GM18517 (cell line): ENCODE measurements around the gene SPINK6.

Experiments
- ATAC-seq: cut with Tn5 transposase; IDR thresholded peaks from one replicate; pipeline ENCODE4 v1.9.1; 2021; ENCODE audit warnings: mild to moderate bottlenecking, moderate library complexity; ENCODE audit not compliant: unreplicated experiment

SPINK6 gene

DNA sequence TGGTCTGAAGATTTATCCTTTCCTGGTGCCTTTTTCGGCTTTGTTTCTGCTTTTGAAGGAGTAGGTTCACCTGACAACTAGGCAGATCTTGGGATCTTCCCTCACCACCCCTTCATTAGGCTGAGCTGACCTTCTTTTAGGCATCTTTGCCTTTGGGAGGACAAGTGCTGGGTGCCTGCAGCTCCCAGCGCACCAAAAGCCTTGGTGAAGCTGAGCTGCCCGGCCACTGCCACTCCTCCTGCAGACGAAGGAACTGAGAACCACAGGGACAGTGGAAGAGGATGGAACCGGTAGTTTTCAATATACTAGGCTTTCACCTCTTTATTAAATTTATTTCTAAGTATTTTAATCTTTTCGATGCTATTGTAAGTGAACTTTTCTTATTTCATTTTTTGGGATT, 18.7 kb downstream of the SPINK6 start:
- ATAC-seq, result no peak

DNA sequence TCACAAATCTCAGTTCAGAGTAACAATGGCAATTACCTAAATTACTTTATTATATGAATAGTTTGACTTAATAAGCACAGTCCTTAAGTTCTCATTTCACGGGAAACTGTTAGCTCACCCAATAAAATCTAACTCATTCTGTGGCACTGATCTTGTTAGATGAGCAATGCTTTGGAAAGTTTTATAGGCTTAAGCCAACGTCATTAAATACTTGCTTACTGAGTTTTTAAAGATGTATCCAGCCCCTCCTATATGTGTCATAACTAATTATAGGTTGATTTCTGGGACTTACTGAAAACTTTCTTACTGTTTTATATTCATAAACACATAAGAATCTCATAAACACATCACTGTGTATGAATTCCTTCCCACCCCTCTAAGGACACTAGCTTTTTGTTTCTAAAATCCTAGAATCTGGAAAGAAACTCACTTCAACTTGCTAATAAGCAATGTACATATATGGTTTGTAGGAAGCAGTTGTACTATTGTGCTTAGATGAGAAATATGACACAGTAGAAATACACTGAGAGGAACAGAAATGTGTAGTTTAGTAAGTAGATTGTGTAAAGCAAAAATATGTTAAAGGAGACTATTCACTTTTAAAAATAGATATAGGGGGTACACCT, 21.4 kb downstream of the SPINK6 start:
- ATAC-seq, result no peak

DNA sequence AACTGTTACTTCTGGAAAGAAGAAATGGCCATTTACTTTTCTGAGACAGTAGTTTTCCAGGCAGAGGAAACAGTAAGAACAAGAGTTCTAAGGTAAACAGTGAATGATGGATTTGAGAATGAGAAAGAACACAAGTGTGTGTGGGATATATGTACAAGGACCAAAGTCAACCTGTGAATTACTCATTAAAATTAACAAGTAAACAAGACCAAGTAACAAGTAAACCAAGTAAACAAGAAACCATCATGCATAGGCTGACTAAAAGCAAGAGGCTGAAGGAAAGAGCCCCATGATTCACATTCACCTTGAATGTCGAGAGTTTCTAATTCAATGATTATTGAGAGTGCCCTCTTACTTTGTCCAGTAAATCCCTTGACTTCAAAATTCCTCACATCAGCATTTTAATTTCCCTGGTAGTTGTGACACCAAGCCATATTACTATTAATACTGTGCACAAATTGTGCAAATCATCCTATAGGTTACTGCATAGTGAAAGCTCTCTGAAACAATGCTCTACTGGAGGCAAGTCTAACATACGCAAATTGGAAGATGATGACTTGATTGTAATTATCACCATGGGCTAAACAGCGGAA, 25.6 kb downstream of the SPINK6 start:
- no peak for ATAC-seq

DNA sequence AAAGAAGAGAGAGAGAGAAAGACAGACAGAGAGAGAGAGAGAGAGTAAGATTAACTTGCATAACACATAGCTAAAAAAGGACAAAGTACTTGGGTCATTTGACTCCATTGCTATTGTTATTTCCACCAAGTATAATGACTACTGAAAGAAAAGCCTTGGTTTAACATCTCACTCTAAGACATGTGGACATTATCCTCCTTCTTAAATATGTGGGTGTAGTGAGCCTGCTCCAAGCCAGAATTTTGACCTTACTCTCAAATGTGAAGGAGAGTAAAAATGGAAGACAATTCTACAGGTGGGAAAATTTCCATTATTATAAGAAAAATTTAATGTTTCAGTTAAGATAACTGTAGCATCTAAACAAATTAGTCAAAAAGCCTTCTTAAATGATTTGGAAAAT, 27.0 kb downstream of the SPINK6 start:
- no peak for ATAC-seq

DNA sequence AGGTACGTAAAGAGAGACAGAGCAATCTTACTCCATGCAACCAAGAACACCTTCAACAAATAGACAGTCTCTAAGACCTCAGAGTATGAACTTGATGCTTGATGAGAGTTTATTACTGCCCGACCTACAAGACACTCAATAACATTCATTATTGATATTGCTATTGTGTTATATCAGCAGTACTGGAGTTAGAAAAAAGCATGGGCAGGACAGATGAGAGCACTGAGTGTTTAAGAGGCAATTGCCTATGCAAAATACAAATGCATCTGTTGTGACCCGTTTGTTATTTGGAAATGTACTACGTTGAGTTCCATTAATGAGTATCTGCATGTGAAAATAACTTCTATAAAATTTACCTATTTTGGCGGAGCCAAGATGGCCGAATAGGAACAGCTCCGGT, 27.4 kb downstream of the SPINK6 start:
- no peak for ATAC-seq

DNA sequence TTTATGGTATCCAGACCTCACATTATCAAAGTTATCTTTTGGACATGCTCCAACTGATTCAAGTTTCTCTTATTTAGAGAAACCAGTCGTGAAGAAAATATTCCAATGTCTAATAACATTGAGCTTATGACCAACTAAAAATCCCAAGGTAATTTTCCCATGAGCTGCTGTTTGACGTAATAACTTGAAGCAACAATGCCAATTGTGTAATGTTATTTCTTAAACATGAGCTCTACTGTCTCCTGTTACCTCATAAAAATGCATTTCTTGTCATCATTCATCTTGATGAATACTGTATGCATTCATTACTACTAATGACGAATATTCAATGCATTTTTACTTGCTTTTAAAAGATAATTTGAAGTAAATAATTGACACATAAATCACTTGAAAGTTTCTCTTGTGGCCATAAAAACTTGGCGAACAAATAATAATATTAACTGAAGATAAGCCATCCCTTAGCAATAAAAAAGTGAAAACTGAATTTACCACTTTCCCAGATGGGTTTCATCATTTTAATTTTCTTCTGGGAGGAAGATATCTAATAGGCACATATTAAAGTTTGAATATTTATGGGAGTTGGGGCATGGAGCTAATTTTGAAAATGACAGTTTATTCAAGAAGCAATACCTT, 35.1 kb downstream of the SPINK6 start:
- ATAC-seq, result no peak

DNA sequence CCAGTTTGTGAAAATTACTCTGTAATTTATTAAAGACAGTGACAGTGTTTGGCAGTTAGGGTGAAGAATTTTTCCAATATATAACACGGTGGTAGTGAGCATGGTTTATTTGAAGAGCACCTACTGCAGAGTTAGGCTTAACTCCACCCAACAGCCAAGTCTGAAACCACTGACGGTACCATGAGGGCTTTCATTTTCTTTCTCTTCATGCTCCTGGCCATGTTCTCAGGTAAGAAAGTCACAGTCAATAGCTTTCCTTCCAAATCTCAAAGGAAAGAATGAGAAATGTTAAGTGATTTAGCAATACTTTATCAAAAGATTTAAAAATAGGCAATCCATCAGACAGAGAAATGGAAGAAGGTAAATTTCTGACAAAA, 35.6 kb downstream of the SPINK6 start, which contains the start of gene MARCOL:
MARCOL (plus strand) TSS at position 108 of the 377 bp plus-strand sequence; CDS start at position 181, 73 bp downstream.
- no peak for ATAC-seq

DNA sequence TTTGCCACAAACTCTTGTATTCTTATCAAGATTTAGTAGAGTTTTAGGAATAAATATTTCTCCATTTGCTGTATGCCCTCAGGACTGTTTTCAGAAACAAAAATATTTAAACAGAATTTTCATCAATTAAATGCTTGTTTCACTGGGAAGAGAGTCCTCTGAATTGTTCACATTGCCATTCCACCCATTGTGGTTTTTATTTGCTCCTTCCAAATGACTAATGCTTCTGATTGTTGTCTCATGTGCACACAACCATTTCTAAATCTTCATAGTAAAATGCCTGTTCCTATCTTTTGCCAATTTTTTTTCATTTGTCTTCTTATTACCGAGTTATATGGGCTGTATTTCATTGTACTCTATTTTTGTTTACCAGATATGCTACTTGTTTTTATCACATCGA, 46.1 kb downstream of the SPINK6 start:
- ATAC-seq, result no peak

DNA sequence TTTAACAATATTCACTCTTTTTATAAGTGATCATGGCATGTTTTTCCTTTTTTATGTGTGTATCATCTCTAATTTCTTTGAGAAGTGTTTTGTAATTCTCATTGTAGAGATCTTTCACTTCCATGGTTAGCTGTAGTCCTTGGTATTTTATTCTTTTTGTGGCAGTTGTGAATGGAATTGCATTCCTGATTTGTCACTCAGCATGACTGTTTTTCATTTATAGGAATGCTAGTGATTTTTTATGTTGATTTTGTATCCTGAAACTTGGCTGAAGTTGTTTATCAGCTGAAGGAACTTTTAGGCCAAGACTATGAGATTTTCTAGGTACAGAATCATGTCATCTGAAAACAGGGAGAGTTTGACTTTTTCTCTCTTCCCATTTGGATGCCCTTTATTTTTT, 52.6 kb downstream of the SPINK6 start:
- no peak for ATAC-seq

DNA sequence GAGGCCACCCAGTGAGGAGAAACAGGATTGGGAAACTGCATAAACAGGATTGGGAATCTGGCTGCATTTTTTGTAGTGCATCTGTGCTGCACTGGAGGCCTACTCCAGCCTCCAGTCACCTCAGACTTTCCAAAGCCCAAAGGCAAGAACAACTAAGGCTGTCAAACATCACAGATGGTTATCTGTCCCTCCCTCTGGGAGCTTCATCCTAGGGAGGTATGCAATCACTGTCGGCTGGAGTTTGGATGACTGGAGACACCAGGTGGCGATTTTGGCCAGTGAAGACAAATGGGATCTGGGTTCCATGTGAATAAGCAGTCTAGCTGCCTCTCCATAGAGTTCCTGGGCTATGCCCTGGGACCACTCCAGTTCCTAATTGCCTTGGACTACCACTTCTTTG, 56.4 kb downstream of the SPINK6 start:
- ATAC-seq, result no peak

DNA sequence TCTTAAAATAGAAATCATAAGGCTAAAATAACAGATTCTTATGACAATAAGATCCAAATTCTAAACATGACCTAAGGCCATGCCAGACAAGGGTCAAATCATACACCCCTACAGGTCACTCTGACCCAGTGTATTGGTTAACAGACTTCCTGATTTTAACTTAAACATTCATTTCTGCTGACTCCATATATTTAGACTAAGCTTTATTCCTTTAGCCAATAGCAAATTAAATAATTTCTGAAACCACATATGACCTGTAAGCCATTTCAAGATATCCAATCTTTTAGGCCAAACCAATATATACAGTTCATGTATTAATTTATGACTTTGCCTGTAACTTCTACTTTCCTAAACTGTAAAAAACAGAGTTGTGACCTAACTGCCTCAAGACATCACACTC, 58.4 kb downstream of the SPINK6 start:
- ATAC-seq, result no peak
